ENCODE measurements around the gene TSFM. TPM values are rescaled to one million over a fixed set of nuclear protein-coding genes. Genes with fewer than 3 reads are reported as not detected.
A peak's percentile ranks its signal among the peaks of the same experiment; 100 is the strongest.

Gene TSFM
- total RNA-seq: 10 to 100 TPM in 3 of 4 donors, 1 to 10 TPM in 1; 8.0 to 29.6 (median 25.3) TPM
- 10 to 100 TPM; 36.0 to 49.3 (median 47.9) TPM for polyA plus RNA-seq

- H3K27ac ChIP-seq: peak within 1 kb of the TSS; percentile 61 to 86 (median 75)
- intact Hi-C loops (cut with DNase I): loop anchor here (1.0 to 10.0 kb wide), 2 partner anchors 52 to 122 kb away; no protein-coding TSS in a partner anchor
- H3K27me3 ChIP-seq: no peaks in the 10 kb centered on the region
- DNase-seq: peak; percentile 97
- no peaks in the 10 kb centered on the region for H3K9me3 ChIP-seq
- WGBS, 2 donors: 1% methylated on average over 45 of the region's 45 CpGs
- H3K36me3 ChIP-seq: peaks cover 7 to 33% (median 9%) of the 10 kb centered on the region in 4 donors
- H3K4me3 ChIP-seq: peak within 1 kb of the TSS; percentile 56 to 99 (median 80)
- peaks cover 0 to 19% (median 14%) of the 10 kb centered on the region in 4 donors for H3K4me1 ChIP-seq
- peak in 1 of 2 donors; percentile 26 for TF ChIP-seq POLR2A (IDR thresholded peaks at IDR 0.05)
- TF ChIP-seq CTCF (IDR thresholded peaks at IDR 0.05): peak; percentile 80 to 94 (median 92)
- peak; percentile 56 to 93 (median 91) for TF ChIP-seq POLR2AphosphoS5 (IDR thresholded peaks at IDR 0.05)
- TF ChIP-seq EP300 (IDR thresholded peaks at IDR 0.05): peak in 1 of 4 donors; percentile 41
Measured at GRCh38 chr12:57782608-57783465, at the start of gene TSFM. Gene TSFM (plus strand): TSS chr12:57782787. CDS start chr12:57782802, 15 bp downstream.

- H3K27me3 ChIP-seq: peaks cover 48 to 79% (median 60%) of the 10 kb centered on the region in 3 donors
- no peak overlapping the region for H3K4me3 ChIP-seq
- intact Hi-C loops (cut with DNase I): no loop called here
- 73 to 88% methylated on average over 6 of the region's 6 CpGs for WGBS, 2 donors
- DNase-seq: no peak
- H3K27ac ChIP-seq: no peak overlapping the region
- TF ChIP-seq POLR2A (IDR thresholded peaks at IDR 0.05) (no peak), EP300 (IDR thresholded peaks at IDR 0.05) (no peak), CTCF (IDR thresholded peaks at IDR 0.05) (no peak), POLR2AphosphoS5 (IDR thresholded peaks at IDR 0.05) (no peak)
- no peaks in the 10 kb centered on the region for H3K36me3 ChIP-seq
- H3K4me1 ChIP-seq: peaks cover 0 to 36% (median 36%) of the 10 kb centered on the region in 4 donors
- no peaks in the 10 kb centered on the region for H3K9me3 ChIP-seq
Measured at GRCh38 chr12:57733928-57734327, 48.7 kb upstream of the TSFM start.

GRCh38 chr12:57734591-57734990 is 48.0 kb upstream of the TSFM start:
- Histone ChIP-seq H3K9me3 (no peaks in the 10 kb centered on the region), H3K36me3 (no peaks in the 10 kb centered on the region), H3K27me3 (peaks cover 52 to 85% (median 64%) of the 10 kb centered on the region in 3 donors), H3K27ac (no peak overlapping the region), H3K4me1 (peaks cover 0 to 39% (median 38%) of the 10 kb centered on the region in 4 donors), H3K4me3 (no peak overlapping the region)
- intact Hi-C loops (cut with DNase I): no loop called here
- no peak for DNase-seq
- no peak for TF ChIP-seq POLR2A (IDR thresholded peaks at IDR 0.05)
- no peak for TF ChIP-seq POLR2AphosphoS5 (IDR thresholded peaks at IDR 0.05)
- no peak for TF ChIP-seq CTCF (IDR thresholded peaks at IDR 0.05)
- TF ChIP-seq EP300 (IDR thresholded peaks at IDR 0.05): no peak
- WGBS, 2 donors: 80 to 85% methylated on average over 4 of the region's 4 CpGs

- H3K4me1 ChIP-seq: peaks cover 0 to 39% (median 38%) of the 10 kb centered on the region in 4 donors
- H3K27me3 ChIP-seq: peaks cover 52 to 93% (median 64%) of the 10 kb centered on the region in 3 donors
- no peak for DNase-seq
- WGBS, 2 donors: 12 to 54% methylated on average over 8 of the region's 8 CpGs
- H3K27ac ChIP-seq: no peak overlapping the region
- no peak for TF ChIP-seq CTCF (IDR thresholded peaks at IDR 0.05)
- intact Hi-C loops (cut with DNase I): no loop called here
- no peaks in the 10 kb centered on the region for H3K36me3 ChIP-seq
- no peak overlapping the region for H3K4me3 ChIP-seq
- H3K9me3 ChIP-seq: no peaks in the 10 kb centered on the region
Measured at GRCh38 chr12:57735198-57735855, 47.3 kb upstream of the TSFM start.

Data from sigmoid colon (tissue), 7 donors.